Mononuclear cell (primary cell): ENCODE measurements around the gene SPON2. TPM values are rescaled to one million over a fixed set of nuclear protein-coding genes. Genes with fewer than 3 reads are reported as not detected.

Source experiments
- H3K27me3 ChIP-seq: 2 replicates; pipeline ENCODE4 v1.6.0; 2011; ENCODE audit warnings: low read length, control low read depth; ENCODE audit not compliant: insufficient read depth
- H3K4me1 ChIP-seq: 2 replicates; pipeline ENCODE4 v1.5.1; 2011; ENCODE audit warnings: mild to moderate bottlenecking, low read length, control low read depth; ENCODE audit not compliant: insufficient read depth
- H3K4me3 ChIP-seq: 2 replicates; pipeline ENCODE4 v1.5.1; 2011; ENCODE audit warnings: mild to moderate bottlenecking, low read length, moderate library complexity
- H3K9me3 ChIP-seq: 2 replicates; pipeline ENCODE4 v1.5.1; 2011; ENCODE audit warnings: low read depth, mild to moderate bottlenecking, control low read depth, low read length
- total RNA-seq: library from RNA; depleted of rRNA; stranded (reverse); fragments of >200 nt; gene quantifications from one replicate; pipeline ENCODE4 v1.2.3, GENCODE V29; 2012

Gene SPON2
- total RNA-seq, 1 donor = 25.5 TPM

- Histone ChIP-seq H3K9me3 (no peaks in the 10 kb centered on the region), H3K4me1 (peaks cover 16% of the 10 kb centered on the region), H3K27me3 (no peaks in the 10 kb centered on the region), H3K4me3 (no peak overlapping the region)
Observed at GRCh38 chr4:1211891-1212545, 39.6 kb upstream of the SPON2 start.

- H3K4me3 ChIP-seq = no peak overlapping the region
- H3K9me3 ChIP-seq = no peaks in the 10 kb centered on the region
- peaks cover 9% of the 10 kb centered on the region for H3K4me1 ChIP-seq
- no peaks in the 10 kb centered on the region for H3K27me3 ChIP-seq
Observed at GRCh38 chr4:1211371-1211770, 39.0 kb upstream of the SPON2 start.

- H3K4me3 ChIP-seq = no peak overlapping the region
- H3K4me1 ChIP-seq = peaks cover 6% of the 10 kb centered on the region
- no peaks in the 10 kb centered on the region for H3K9me3 ChIP-seq
- no peaks in the 10 kb centered on the region for H3K27me3 ChIP-seq
Observed at GRCh38 chr4:1210971-1211370, 38.6 kb upstream of the SPON2 start.

- Histone ChIP-seq H3K4me1 (peaks cover 7% of the 10 kb centered on the region), H3K27me3 (no peaks in the 10 kb centered on the region), H3K4me3 (no peak overlapping the region), H3K9me3 (no peaks in the 10 kb centered on the region)
Observed at GRCh38 chr4:1210241-1210841, 38.0 kb upstream of the SPON2 start.

- Histone ChIP-seq H3K4me3 (no peak overlapping the region), H3K9me3 (no peaks in the 10 kb centered on the region), H3K27me3 (no peaks in the 10 kb centered on the region), H3K4me1 (peaks cover 12% of the 10 kb centered on the region)
Observed at GRCh38 chr4:1209821-1210220, 37.4 kb upstream of the SPON2 start.

GRCh38 chr4:1208970-1209704 lies 36.8 kb upstream of the SPON2 start:
- H3K4me1 ChIP-seq = peaks cover 19% of the 10 kb centered on the region
- no peak overlapping the region for H3K4me3 ChIP-seq
- no peaks in the 10 kb centered on the region for H3K27me3 ChIP-seq
- no peaks in the 10 kb centered on the region for H3K9me3 ChIP-seq

- H3K4me1 ChIP-seq = peaks cover 25% of the 10 kb centered on the region
- no peak overlapping the region for H3K4me3 ChIP-seq
- H3K9me3 ChIP-seq = no peaks in the 10 kb centered on the region
- H3K27me3 ChIP-seq = no peaks in the 10 kb centered on the region
Observed at GRCh38 chr4:1208266-1208961, 36.0 kb upstream of the SPON2 start.

- Histone ChIP-seq H3K27me3 (no peaks in the 10 kb centered on the region), H3K4me1 (peaks cover 32% of the 10 kb centered on the region), H3K9me3 (no peaks in the 10 kb centered on the region), H3K4me3 (no peak overlapping the region)
Observed at GRCh38 chr4:1207603-1208265, 35.4 kb upstream of the SPON2 start.

- no peaks in the 10 kb centered on the region for H3K27me3 ChIP-seq
- no peaks in the 10 kb centered on the region for H3K9me3 ChIP-seq
- H3K4me1 ChIP-seq = peaks cover 38% of the 10 kb centered on the region
- no peak overlapping the region for H3K4me3 ChIP-seq
Observed at GRCh38 chr4:1207157-1207470, 34.7 kb upstream of the SPON2 start.

GRCh38 chr4:1206299-1207156 lies 34.1 kb upstream of the SPON2 start:
- Histone ChIP-seq H3K27me3 (no peaks in the 10 kb centered on the region), H3K9me3 (no peaks in the 10 kb centered on the region), H3K4me3 (no peak overlapping the region), H3K4me1 (peaks cover 44% of the 10 kb centered on the region)

- Histone ChIP-seq H3K4me3 (no peak overlapping the region), H3K4me1 (peaks cover 52% of the 10 kb centered on the region), H3K27me3 (no peaks in the 10 kb centered on the region), H3K9me3 (no peaks in the 10 kb centered on the region)
Observed at GRCh38 chr4:1205586-1206298, 33.4 kb upstream of the SPON2 start.

GRCh38 chr4:1204828-1205585 lies 32.6 kb upstream of the SPON2 start:
- no peak overlapping the region for H3K4me3 ChIP-seq
- H3K27me3 ChIP-seq = no peaks in the 10 kb centered on the region
- no peaks in the 10 kb centered on the region for H3K9me3 ChIP-seq
- H3K4me1 ChIP-seq = peaks cover 59% of the 10 kb centered on the region

GRCh38 chr4:1204286-1204827 lies 32.0 kb upstream of the SPON2 start:
- Histone ChIP-seq H3K27me3 (no peaks in the 10 kb centered on the region), H3K4me1 (peaks cover 65% of the 10 kb centered on the region), H3K9me3 (no peaks in the 10 kb centered on the region), H3K4me3 (no peak overlapping the region)
